B cell (primary cell): ENCODE measurements around the gene AGRN. TPM values are rescaled to one million over a fixed set of nuclear protein-coding genes. Genes with fewer than 3 reads are reported as not detected.

ENCODE experiments used
- ATAC-seq: fragments of 200-7000 bp; cut with Tn5 transposase; one replicate; pipeline ENCODE4 v1.10.0; 2021; ENCODE audit warnings: low read depth, mild to moderate bottlenecking, moderate number of reproducible peaks, moderate library complexity
- CTCF ChIA-PET: fragments of 350-600 bp; sonication (Branson Sonifier 250); formaldehyde crosslinking; loops from one replicate; lab custom pipeline; 2021; ENCODE audit warnings: antibody characterized with exemption, inconsistent platforms; lab: Charles Lee
- POLR2A ChIA-PET: fragments of 350-600 bp; sonication (Branson Sonifier 250); formaldehyde crosslinking; loops from one replicate; lab custom pipeline; 2021; ENCODE audit warnings: antibody characterized with exemption; lab: Charles Lee
- DNase-seq: peaks from one replicate; pipeline ENCODE4 v3.0.0; 2013
- H2AFZ ChIP-seq: 2 replicates; pipeline ENCODE4 v1.6.1; 2012; ENCODE audit warnings: mild to moderate bottlenecking, low read depth, low read length; ENCODE audit not compliant: insufficient read depth, poor library complexity, severe bottlenecking
- H3K27ac ChIP-seq, 2 donors: 1 replicate in 1 of 2; 2 replicates in 1 of 2; pipeline ENCODE4 v1.5.1; 2012 to 2013; ENCODE audit warnings: low read length in 2 of 2, mild to moderate bottlenecking in 2 of 2, moderate library complexity in 1 of 2
- H3K27me3 ChIP-seq, 4 experiments: fragments of 200-600 bp in 1 of 4; sonication (generic) in 1 of 4; replicated peaks in 1 of 4; 1 replicate in 2 of 4; 2 replicates in 2 of 4; pipeline versions ENCODE4 v1.6.1 to v1.7.0; 2013 to 2016; ENCODE audit warnings: low read length in 3 of 4, mild to moderate bottlenecking in 2 of 4, mixed read lengths in 1 of 4, moderate library complexity in 1 of 4; ENCODE audit not compliant: insufficient read depth in 4 of 4, control insufficient read depth in 3 of 4; ENCODE audit errors: control extremely low read depth in 1 of 4
- H3K36me3 ChIP-seq, 2 experiments: replicated peaks in 1 of 2; 1 replicate in 1 of 2; 2 replicates in 1 of 2; pipeline versions ENCODE4 v1.6.1 to v1.7.1; 2013; ENCODE audit warnings: low read length in 1 of 2; ENCODE audit not compliant: insufficient read depth in 2 of 2, control insufficient read depth in 1 of 2; ENCODE audit errors: control extremely low read depth in 1 of 2, extremely low read depth in 1 of 2
- H3K4me1 ChIP-seq, 2 donors: fragments of 200-600 bp in 1 of 2; sonication (generic) in 1 of 2; 1 replicate in 1 of 2; 2 replicates in 1 of 2; pipeline versions ENCODE4 v1.5.1 to v1.6.1; 2013 to 2017; ENCODE audit warnings: low read length in 2 of 2; ENCODE audit not compliant: control insufficient read depth in 2 of 2, insufficient read depth in 2 of 2
- H3K4me2 ChIP-seq: replicated peaks from 2 replicates; pipeline ENCODE3; 2012; ENCODE audit warnings: mild to moderate bottlenecking, low read depth, low read length; ENCODE audit not compliant: poor library complexity, severe bottlenecking
- H3K4me3 ChIP-seq, 5 experiments: fragments of 200-600 bp in 1 of 5; sonication (generic) in 1 of 5; 1 replicate in 3 of 5; 2 replicates in 2 of 5; pipeline versions ENCODE4 v1.5.1 to v1.7.0; 2011 to 2016; ENCODE audit warnings: low read length in 4 of 5, mild to moderate bottlenecking in 4 of 5, low read depth in 2 of 5, control low read depth in 1 of 5, moderate library complexity in 1 of 5; ENCODE audit not compliant: insufficient read depth in 1 of 5; ENCODE audit errors: control extremely low read depth in 1 of 5, extremely low read depth in 1 of 5
- H3K79me2 ChIP-seq: fragments of 200-600 bp; sonication (generic); one replicate; pipeline ENCODE4 v1.6.0; 2016; ENCODE audit warnings: low read length; ENCODE audit not compliant: control insufficient read depth, insufficient read depth
- H3K9ac ChIP-seq: fragments of 200-600 bp; sonication (generic); 2 replicates; pipeline ENCODE4 v1.6.1; 2017; ENCODE audit warnings: mild to moderate bottlenecking, low read length, moderate library complexity
- H3K9me3 ChIP-seq, 3 donors: one replicate each; pipeline versions ENCODE4 v1.6.1 to v1.7.1; 2013; ENCODE audit warnings: low read length in 2 of 3; ENCODE audit not compliant: control insufficient read depth in 2 of 3, insufficient read depth in 1 of 3; ENCODE audit errors: control extremely low read depth in 1 of 3
- H4K20me1 ChIP-seq: 2 replicates; pipeline ENCODE4 v1.6.0; 2012; ENCODE audit warnings: mild to moderate bottlenecking, low read length; ENCODE audit not compliant: insufficient read depth, control insufficient read depth, poor library complexity, severe bottlenecking
- H3K27ac Mint-ChIP-seq: one replicate; pipeline ENCODE4 v1.8.0; 2021; ENCODE audit warnings: mixed read lengths
- H3K27me3 Mint-ChIP-seq: one replicate; pipeline ENCODE4 v1.8.0; 2021; ENCODE audit warnings: mixed read lengths
- H3K4me1 Mint-ChIP-seq: one replicate; pipeline ENCODE4 v1.8.0; 2021; ENCODE audit warnings: mixed read lengths
- H3K4me3 Mint-ChIP-seq: one replicate; pipeline ENCODE4 v1.8.0; 2021; ENCODE audit warnings: mixed read lengths
- H3K9me3 Mint-ChIP-seq: one replicate; pipeline ENCODE4 v1.8.0; 2022; ENCODE audit warnings: mixed read lengths; ENCODE audit not compliant: insufficient read depth
- EZH2 ChIP-seq: IDR thresholded peaks from 2 replicates; pipeline ENCODE4 v1.6.1; 2012; ENCODE audit warnings: borderline replicate concordance, low read depth, mild to moderate bottlenecking, moderate library complexity, low read length; ENCODE audit not compliant: insufficient read depth, poor library complexity, severe bottlenecking
- WGBS: methylation state at CpG from one replicate; pipeline ENCODE4 v1.1.5; 2013; ENCODE audit warnings: missing lambda C conversion rate; ENCODE audit not compliant: insufficient coverage; 5-methylcytosine and 5-hydroxymethylcytosine counted together
- intact Hi-C: fragments of 100-400 bp; cut with micrococcal nuclease; formaldehyde crosslinking; loops from one replicate; pipeline ENCODE4 v1.10.0; 2022
- polyA plus RNA-seq: library from polyadenylated mRNA; depleted of rRNA; stranded (reverse); fragments of >200 nt; gene quantifications from 2 replicates; pipeline ENCODE4 v1.2.3, GENCODE V29; 2012
- total RNA-seq, 2 donors: library from RNA; stranded (reverse); fragments of 120-200 nt in 1 of 2; gene quantifications; 1 replicate in 1 of 2; 2 replicates in 1 of 2; pipeline versions ENCODE4 v1.2.3 to v1.2.4, GENCODE V29; 2013 to 2022
- TF ChIP-seq, protein P1 (sequence below): fragments of 200-600 bp; IDR thresholded peaks from one replicate; pipeline ENCODE4 v1.8.0; 2022; ENCODE audit warnings: antibody characterized with exemption, mild to moderate bottlenecking

The AGRN gene
- total and polyA plus RNA-seq, 2 donors (not counting 1 experiment from before 2014, with no cell fraction given), result 7.3 to 31.3 TPM

DNA sequence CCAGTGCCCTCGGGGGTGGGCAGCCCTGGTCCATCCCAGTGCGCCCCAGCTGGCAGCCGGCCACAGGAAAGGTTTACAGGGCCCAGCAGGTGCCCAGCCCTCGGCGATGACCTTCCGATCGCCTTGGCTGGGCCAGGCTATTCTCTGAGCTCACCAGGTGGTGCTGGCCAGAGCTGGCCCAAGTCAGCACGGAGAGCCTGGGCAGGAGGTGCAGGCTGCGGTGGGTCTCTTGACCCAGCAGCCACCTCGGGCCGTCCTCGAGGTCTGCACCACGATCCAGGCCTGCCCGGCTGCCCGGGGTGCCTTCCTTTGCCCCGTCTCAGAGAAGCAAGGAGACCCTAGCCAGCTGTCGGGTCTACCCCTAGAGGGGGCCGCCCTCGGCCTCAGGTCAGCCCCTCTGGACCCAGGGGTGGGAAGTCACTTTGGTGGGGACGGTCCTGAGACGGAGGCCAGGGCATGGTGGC is 38.4 kb upstream of the AGRN start:
- Mint-ChIP-seq H3K4me3 (no peak overlapping the region), H3K9me3 (no peaks in the 10 kb centered on the region), H3K27me3 (peaks cover 28% of the 10 kb centered on the region), H3K27ac (no peak overlapping the region), H3K4me1 (no peaks in the 10 kb centered on the region)
- WGBS, result 83% methylated on average over 21 of the region's 21 CpGs
- ChIA-PET CTCF (interaction anchor here (1.1 to 3.8 kb wide), 6 partner anchors 8 to 310 kb away, joined by 3 to 27 read pairs (median 3); no protein-coding TSS in a partner anchor), POLR2A (no interaction called here)
- peaks cover 0 to 28% (median 0%) of the 10 kb centered on the region in 4 experiments for H3K27me3 ChIP-seq
- H3K9me3 ChIP-seq, result peaks cover 0 to 3% (median 0%) of the 10 kb centered on the region in 3 donors
- no peak overlapping the region for H3K27ac ChIP-seq
- TF ChIP-seq, protein P1, sequence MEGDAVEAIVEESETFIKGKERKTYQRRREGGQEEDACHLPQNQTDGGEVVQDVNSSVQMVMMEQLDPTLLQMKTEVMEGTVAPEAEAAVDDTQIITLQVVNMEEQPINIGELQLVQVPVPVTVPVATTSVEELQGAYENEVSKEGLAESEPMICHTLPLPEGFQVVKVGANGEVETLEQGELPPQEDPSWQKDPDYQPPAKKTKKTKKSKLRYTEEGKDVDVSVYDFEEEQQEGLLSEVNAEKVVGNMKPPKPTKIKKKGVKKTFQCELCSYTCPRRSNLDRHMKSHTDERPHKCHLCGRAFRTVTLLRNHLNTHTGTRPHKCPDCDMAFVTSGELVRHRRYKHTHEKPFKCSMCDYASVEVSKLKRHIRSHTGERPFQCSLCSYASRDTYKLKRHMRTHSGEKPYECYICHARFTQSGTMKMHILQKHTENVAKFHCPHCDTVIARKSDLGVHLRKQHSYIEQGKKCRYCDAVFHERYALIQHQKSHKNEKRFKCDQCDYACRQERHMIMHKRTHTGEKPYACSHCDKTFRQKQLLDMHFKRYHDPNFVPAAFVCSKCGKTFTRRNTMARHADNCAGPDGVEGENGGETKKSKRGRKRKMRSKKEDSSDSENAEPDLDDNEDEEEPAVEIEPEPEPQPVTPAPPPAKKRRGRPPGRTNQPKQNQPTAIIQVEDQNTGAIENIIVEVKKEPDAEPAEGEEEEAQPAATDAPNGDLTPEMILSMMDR, result no peak
- TF ChIP-seq EZH2, result no peak
- no peaks in the 10 kb centered on the region for H3K79me2 ChIP-seq
- H3K9ac ChIP-seq, result no peak overlapping the region
- no peak overlapping the region for H3K4me2 ChIP-seq
- no peak overlapping the region for H2AFZ ChIP-seq
- no peaks in the 10 kb centered on the region for H4K20me1 ChIP-seq
- ATAC-seq (no peak), DNase-seq (no peak)
- no peak overlapping the region for H3K4me3 ChIP-seq
- H3K4me1 ChIP-seq, result peaks cover 0 to 3% of the 10 kb centered on the region in 2 donors
- H3K36me3 ChIP-seq, result no peaks in the 10 kb centered on the region
- intact Hi-C loops, result no loop called here

DNA sequence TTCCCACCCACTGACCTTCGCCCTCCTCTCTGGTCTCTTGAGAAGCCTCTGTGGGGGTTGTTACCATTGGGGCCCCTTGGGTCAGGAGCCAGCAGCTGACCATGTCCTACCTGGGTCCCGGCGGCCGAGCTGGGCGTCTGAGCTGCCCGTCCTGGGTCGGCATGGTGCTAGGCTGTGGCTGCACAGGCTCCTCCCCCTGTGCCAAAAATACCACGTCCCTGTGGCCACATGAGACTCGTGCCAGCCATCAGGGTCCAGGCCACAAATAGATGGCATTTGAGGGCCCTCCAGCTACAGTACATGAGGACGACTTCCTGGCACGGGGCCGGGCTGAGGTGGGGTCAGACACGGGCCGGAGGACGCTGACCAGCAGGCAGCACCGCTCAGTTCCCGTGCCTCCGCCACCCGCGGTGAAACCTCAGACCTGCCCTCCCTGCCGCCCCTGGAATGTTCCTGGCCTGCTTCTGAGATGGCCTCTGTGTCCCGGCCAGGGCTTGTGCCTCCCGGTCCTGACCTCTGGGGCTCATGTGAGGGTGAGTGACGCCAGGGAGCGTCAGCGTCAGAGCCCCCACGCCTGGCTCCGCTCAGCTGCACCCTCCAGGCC is 37.9 kb upstream of the AGRN start, which contains the start of gene PERM1:
Gene PERM1 (minus strand): TSS at position 139 of the 604 bp plus-strand sequence. CDS start 1,064 bp downstream, outside the sequence.
- no peak within 1 kb of the TSS for H3K27ac Mint-ChIP-seq
- peaks cover 29% of the 10 kb centered on the region for H3K27me3 Mint-ChIP-seq
- peaks cover 0 to 28% (median 0%) of the 10 kb centered on the region in 4 experiments for H3K27me3 ChIP-seq
- H3K4me2 ChIP-seq, result no peak within 1 kb of the TSS
- no peak within 1 kb of the TSS for H2AFZ ChIP-seq
- peaks cover 0 to 3% (median 0%) of the 10 kb centered on the region in 3 donors for H3K9me3 ChIP-seq
- intact Hi-C loops, result no loop called here
- WGBS, result 76% methylated on average over 28 of the region's 28 CpGs
- CTCF ChIA-PET, result interaction anchor here (1.0 to 3.8 kb wide), 10 partner anchors 7 to 522 kb away, joined by 3 to 32 read pairs (median 4); partner anchors contain the start of gene AGRN
- H3K79me2 ChIP-seq, result no peaks in the 10 kb centered on the region
- H3K4me1 Mint-ChIP-seq, result no peaks in the 10 kb centered on the region
- H3K4me3 ChIP-seq, result no peak within 1 kb of the TSS
- TF ChIP-seq, protein P1, result no peak
- H3K9ac ChIP-seq, result no peak within 1 kb of the TSS
- no peaks in the 10 kb centered on the region for H4K20me1 ChIP-seq
- H3K4me1 ChIP-seq, result peaks cover 0 to 3% of the 10 kb centered on the region in 2 donors
- H3K36me3 ChIP-seq, result no peaks in the 10 kb centered on the region
- DNase-seq (no peak), ATAC-seq (no peak)
- POLR2A ChIA-PET, result no interaction called here
- no peaks in the 10 kb centered on the region for H3K9me3 Mint-ChIP-seq
- no peak within 1 kb of the TSS for H3K4me3 Mint-ChIP-seq
- no peak within 1 kb of the TSS for H3K27ac ChIP-seq
